ENCODE results near the gene TPM2.

TPM2 gene

GRCh38 chr9:35717132-35717870 lies 27.6 kb upstream of the TPM2 start:
- no peak for DNase-seq

DNA sequence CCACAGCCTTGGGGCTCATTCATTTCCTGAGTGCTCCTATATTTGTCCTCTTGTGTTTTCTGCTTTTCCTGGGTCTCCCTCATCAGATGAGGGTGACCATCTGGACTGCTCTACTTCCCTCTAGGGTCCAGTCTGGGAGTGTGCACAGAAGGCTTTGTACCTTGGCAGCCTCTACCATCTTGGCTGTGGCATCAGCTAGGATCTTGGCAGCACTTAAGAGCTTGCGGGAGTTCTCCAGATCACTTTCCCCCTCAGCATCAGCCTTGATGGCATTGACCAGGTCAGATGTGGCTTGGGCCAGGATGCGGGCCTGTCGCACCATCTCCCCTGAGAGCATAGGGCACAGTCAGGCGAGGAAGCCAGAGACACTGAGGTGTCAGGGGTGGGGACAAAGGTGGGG lies 26.5 kb upstream of the TPM2 start:
- no peak for DNase-seq

GRCh38 chr9:35714579-35715252 lies 25.0 kb upstream of the TPM2 start:
- DNase-seq: no peak

- no peak for DNase-seq
These were observed 24.4 kb upstream of the TPM2 start for GRCh38 chr9:35714123-35714522.

DNA sequence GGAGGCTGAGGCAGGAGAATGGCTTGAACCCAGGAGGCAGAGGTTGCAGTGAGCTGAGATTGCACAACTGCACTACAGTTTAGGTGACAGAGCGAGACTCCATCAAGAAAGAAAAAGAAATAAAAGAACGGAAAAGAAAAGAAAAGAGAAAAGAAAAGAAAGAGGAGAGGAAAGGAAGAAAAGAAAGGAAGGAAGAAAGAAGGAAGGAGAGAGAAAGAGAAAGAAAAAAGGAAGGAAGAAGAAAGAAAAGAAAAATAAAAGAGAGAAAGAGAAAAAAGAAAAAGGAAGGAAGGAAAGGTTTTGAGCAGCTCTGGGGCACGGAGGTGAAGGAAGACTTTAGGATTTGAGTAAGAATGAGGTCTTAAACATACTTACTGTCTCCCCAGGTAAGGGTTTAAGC lies 23.9 kb upstream of the TPM2 start:
- DNase-seq: no peak

DNA sequence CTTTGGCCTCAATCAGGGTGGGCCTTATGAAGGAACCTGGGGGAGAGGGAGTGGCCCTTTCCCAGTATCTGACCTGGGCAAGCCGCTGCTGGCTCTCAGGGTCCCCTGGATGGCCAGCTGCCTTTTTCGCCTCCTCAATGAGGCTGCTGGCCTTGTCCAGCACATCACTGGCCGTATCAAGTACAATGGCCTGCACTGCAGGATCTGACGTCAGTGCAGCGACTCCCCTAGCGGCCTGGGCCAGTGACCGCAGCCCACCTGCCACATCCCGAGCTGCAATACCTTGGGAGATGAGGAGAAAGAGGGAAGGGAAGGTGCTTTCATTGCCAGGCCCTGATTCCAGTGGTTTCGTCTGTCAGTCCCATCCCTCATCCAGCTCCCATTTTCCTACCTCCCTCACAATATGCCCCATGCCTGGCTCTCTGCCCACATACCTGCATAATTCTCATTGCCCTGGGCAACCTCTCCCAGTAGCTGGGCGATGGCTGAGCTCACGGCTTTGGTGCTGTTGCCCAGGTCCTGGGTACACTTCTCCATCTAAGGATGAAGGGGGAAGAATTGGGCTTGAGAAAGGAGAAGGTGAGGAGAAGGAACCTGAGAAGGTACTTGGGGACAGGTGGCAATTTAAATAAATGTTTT lies 23.2 kb upstream of the TPM2 start:
- no peak for DNase-seq

DNA sequence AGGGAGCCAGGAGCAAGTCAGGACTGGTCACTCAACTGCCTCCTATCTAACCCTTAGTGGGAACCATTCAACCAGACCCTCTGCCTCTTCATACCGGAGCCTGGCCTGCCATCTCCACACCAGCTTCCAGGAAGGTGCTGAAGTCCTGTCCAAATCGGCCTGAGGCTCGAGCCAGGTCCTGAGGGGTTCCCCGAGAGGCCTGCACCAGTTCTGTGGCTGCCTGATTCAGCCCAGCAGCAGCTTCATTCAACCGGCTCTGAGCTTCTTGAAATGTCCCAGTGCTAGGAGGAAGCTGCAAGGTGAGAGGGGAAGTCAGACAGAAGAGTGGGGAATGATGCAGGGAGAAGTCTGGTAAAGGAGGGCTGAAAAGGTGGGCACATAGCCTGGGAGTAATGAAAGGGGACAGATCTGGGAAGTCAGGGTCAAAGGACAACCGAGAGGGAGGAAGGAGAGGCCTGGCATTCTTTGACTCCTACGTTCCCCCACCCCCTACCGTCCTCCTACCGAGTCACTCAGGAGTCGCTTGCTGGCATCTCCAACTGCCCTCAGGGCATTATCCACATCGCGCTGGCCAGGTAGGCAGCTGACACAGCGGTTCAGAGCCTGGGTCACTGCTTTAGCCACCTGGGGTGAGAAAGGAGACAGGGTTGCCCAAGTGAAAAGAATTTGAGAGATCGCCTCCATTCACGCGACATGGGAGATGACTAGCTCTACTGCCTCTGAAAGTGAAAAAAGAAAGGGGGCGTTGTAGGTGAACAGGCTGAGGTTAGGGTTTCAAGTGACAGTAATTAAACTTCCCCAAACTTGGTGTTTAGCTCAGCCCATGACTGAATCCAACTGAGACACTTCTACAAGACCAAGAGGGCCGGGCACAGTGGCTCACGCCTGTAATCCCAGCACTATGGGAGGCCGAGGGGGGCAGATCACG lies 22.0 kb upstream of the TPM2 start:
- no peak for DNase-seq

DNA sequence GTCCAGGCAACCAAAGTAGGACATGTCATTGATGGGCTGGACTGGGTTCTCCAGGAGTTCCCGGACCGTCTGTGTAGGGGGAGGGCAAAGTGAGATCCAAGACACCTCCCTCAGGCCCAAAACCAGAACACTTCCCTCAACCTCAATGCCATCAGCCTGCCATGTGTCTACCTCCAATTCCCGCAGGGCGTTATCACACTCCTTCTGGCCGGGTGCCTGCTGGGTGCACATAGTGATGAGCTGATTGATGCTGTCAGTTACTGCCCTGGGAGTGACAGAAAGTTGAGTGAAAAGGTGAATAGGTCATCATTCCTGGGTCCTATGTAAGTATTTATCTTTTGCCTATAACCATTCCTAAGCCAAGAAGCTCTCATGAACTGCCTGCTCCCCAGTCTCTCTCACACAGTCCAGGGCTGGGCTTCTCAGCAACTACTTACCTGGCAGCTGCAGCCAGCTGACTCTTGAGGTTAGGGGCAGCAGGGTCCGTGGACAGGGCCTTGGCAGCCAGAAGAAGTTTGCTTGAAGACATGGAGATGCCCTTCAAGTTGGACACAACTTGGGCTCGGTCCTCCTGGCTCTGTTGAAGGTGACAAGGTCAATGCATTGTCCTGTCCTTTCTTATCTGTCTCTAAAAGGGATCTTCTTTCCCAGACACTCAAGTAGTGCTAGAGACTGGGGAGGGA lies 21.2 kb upstream of the TPM2 start:
- no peak for DNase-seq

DNA sequence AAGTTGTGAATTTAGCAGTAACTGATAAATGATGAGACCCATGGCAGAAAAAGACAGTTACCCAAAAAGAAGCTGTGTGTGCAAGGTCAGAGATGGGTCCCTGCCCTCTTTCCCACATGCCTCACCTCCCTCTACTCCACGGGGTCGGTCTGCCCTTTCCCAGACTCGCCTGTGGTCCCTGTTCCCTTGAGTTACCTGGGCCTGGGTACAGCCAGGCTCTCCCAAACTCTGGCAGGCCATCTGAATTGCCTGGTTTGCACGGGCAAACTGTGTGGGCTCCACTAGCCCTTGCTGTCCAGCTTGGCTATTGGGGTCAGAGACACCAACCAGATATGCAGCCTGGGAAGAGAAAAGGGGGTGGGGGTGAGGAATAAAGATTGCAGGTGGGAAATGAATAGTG lies 18.4 kb upstream of the TPM2 start:
- no peak for DNase-seq

DNA sequence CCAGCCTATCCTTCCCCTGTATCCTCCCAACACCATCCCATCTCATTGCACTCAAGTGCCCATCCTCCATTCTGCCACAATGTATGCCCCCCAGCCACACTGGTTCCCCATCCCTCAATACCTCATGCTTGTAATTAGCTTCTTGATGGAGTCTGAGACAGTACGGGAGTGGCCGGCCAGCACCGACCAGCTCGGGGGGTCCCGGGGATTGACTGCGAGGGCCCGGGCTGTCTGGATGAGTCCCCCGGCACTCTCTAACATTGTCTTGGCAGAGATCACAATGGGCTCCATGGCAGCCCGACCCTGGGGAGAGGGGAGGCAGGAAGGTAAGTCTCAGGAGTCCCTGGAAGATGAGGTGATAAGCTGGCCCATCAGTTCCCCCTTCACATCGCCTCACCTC lies 17.2 kb upstream of the TPM2 start:
- DNase-seq: no peak

DNA sequence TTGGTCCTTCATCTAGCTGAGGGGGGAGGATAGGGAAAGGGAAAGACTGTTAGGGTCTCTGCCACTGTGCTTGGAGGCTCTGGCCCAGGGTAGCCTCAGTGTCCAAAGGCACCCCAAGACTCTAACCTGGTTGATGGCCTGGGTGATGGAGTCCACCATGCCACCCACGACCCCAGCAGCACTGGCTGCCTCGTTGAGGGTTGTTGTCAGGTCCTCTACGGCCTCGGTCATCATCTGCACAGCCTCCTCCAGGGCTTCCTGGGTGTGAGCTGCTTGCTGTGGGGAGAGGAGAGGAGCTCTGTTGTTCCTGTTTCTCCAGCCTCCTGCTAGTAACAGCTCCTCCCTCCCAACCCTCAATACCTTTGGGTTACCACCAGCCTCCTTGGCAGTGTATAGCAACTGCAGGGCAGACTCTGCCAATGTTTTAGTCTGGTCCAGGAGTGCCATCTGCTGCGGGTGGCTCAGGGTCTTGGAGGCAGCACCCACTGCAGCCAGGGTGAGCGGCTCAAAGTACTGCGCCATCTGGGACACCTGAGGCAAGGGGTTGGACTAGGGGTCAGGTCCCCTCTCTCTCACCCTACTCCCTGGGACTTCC lies 16.2 kb upstream of the TPM2 start:
- DNase-seq: no peak

- DNase-seq: no peak
These were observed 15.6 kb upstream of the TPM2 start for GRCh38 chr9:35705372-35705771.

- no peak for DNase-seq
These were observed 14.4 kb upstream of the TPM2 start for GRCh38 chr9:35703906-35704672.

GRCh38 chr9:35702696-35703095 lies 13.0 kb upstream of the TPM2 start:
- DNase-seq: no peak

- DNase-seq: no peak
These were observed 11.2 kb upstream of the TPM2 start for GRCh38 chr9:35700942-35701341.

DNA sequence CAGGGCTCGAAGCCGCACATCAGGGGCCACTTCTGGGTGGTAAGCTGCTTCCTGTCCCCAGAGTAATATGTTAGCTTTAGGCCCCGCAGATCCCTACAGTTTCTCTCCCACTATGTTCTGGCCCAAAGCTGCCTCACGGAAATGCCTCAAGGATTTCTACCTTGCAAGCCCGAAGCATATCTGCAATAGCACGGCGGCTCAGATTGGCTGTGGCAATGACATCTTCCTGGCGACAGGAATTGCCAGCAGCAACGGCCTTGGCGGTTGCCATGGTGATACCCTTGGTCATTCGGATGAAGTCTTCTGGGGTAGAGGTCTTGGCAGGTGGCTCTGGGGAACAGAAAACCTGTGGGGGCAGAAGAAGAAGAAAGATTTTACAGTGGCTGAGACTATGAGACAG lies 10.3 kb upstream of the TPM2 start:
- no peak for DNase-seq

GRCh38 chr9:35698231-35698630 lies 8.5 kb upstream of the TPM2 start:
- no peak for DNase-seq

GRCh38 chr9:35697486-35697885 lies 7.8 kb upstream of the TPM2 start:
- no peak for DNase-seq

DNA sequence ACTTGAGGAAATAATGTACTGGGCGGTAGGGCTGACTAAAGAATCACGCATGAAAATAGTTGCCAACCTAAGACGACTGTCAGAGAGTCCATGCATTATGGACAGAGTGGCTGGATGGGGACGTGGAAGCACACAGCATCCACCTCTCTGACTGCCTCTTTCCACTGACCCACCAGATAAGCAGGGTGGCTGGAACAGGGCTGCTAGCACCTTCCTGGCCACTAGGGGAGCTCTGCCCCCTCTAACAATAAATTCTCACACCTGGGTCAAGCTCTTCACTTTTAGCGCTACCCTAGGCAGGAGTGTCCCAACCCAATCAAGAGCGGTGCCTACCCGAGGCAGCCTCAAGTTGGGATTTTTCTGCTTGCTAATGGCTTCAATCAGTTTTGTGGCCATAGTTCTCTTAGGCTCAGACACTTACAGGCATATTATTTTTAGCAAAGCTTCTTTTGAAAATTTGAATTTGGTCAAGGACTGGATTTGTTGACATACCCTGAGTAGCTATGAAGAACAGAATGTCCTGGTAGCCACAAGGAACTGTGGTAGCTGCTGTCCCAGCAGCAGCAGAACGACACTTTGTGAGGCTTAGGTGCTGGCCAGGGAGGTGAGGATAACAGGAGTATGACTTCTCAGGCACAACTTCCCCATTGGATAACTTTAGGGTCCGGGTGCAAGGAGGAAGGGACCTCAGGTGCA lies 6.9 kb upstream of the TPM2 start:
- peak; percentile 68 for DNase-seq

- DNase-seq: no peak
These were observed 6.2 kb upstream of the TPM2 start for GRCh38 chr9:35695943-35696401.

Measured in activated CD4-positive, alpha-beta T cell treated with anti-CD3 and anti-CD28 coated beads for 48 hours (primary cell).